ENCODE results near the gene GINS2.

The GINS2 gene

DNA sequence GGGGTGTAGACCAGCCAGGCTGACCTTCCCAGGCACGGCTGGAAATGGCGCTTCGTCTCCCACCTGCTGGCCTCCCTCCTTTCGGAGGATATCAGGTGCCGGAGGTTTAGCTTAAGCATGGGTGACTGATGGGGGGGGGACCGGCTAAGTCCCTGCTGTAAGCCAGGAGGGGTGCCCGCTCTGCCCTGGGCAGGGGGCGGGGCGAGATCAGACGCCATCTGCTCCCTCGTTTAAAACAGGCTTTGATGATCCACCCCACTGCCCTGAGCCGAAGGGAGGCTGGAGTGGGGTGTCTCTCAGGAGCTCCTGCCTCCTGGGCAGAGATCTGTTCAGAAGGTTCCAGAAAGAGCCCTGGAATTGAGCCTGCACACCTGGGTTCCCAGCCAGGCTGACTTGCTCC, 36.2 kb upstream of the GINS2 start:
- H3K9ac ChIP-seq (ENCODE audit: low read depth, low read length), result no peak overlapping the region
- no peak overlapping the region for H3K27ac ChIP-seq (ENCODE audit: low read length)
- no peaks in the 10 kb centered on the region for H3K9me3 ChIP-seq (ENCODE audit: insufficient read depth, low read depth, low read length)
- H3K4me3 ChIP-seq (ENCODE audit: low read length), result no peak overlapping the region
- peaks cover 3% of the 10 kb centered on the region; the same call in 1 of the 2 replicates for H3K4me1 ChIP-seq (ENCODE audit: insufficient read depth, low read length)
- H3K36me3 ChIP-seq (ENCODE audit: insufficient read depth, low read depth, low read length), result no peaks in the 10 kb centered on the region
- H3K27me3 ChIP-seq (ENCODE audit: insufficient read depth, low read length), result peaks cover 3% of the 10 kb centered on the region; the same call in 1 of the 2 replicates

DNA sequence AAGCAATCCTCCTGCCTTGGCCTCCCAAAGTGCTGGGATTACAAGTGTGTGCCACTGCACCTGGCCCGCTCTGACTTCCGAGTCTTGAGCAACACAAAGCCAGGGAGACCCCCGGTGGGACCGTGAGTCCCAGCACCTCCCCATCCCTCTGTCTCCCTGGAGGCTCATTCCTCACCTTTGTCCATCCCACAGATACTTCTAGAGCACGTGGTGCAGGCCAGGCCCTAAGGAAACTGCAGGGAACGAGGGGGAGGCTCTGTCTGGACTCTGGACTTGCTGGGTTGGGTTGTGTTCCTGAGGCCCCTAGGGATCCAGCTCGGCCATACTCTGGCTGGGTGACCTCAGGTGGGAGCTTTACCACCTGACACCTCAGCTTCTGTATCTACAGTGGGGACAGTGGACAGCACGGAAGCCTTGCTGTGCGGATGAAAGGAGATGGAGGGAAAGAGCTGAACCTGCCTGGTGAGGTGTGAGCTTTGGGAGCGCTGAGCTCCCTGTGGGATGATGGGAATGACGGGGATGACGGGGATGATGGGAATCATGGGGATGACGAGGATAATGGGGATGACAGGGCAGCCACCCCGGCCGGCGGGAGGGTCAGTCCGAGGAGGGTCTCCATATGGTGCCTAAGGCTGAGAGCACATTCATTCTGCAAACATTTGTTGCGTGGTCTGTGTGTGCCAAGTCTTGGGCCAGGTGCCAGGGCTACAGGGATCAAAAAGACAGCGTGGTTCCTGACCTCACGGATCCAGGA, 35.5 kb upstream of the GINS2 start:
- H3K9me3 ChIP-seq (ENCODE audit: insufficient read depth, low read depth, low read length), result no peaks in the 10 kb centered on the region
- no peaks in the 10 kb centered on the region for H3K36me3 ChIP-seq (ENCODE audit: insufficient read depth, low read depth, low read length)
- peaks cover 3% of the 10 kb centered on the region; the same call in 1 of the 2 replicates for H3K27me3 ChIP-seq (ENCODE audit: insufficient read depth, low read length)
- no peaks in the 10 kb centered on the region; the same call in 1 of the 2 replicates for H3K4me1 ChIP-seq (ENCODE audit: insufficient read depth, low read length)
- no peak overlapping the region for H3K4me3 ChIP-seq (ENCODE audit: low read length)
- no peak overlapping the region for H3K27ac ChIP-seq (ENCODE audit: low read length)
- H3K9ac ChIP-seq (ENCODE audit: low read depth, low read length), result no peak overlapping the region

DNA sequence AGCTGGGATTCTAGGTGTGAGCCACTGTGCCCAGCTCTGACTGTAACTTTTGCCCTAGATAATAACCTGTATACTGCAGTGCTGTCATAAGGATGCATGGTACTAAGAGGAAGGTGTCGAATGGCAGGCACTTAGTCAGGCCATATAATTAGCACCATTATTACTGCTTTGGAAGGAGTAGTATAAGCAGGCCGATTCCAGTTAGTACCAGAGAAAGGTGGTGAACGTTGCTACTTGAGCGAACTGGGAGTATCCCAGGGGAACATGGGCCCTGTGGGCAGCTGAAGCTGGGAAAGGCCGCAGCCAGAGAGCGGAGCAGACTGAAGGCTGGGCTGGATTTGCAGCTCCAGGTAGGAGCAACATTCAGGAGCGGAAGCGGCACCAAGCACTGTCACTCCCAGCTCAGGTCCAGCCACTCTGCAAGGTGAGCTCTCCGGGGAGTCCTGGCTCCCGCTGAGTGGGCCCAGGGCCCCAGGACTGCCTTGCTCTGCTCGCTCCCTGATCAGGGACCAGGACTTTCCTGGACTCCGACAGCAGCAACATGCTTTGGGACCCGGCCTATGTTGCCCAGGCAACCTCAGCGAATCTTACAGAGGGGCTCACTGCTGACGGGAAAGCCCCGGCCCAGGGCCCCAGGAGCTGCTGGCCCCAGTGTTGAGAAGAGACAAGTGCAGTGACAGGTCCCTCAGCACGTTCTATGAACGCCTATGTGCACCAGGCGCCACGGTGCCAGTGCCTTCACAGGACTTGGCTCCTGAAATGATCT, 33.6 kb upstream of the GINS2 start:
- H3K4me3 ChIP-seq (ENCODE audit: low read length), result no peak overlapping the region
- H3K4me1 ChIP-seq (ENCODE audit: insufficient read depth, low read length), result no peaks in the 10 kb centered on the region
- peaks cover 3% of the 10 kb centered on the region; the same call in 1 of the 2 replicates for H3K27me3 ChIP-seq (ENCODE audit: insufficient read depth, low read length)
- no peak overlapping the region for H3K27ac ChIP-seq (ENCODE audit: low read length)
- H3K9me3 ChIP-seq (ENCODE audit: insufficient read depth, low read depth, low read length), result no peaks in the 10 kb centered on the region
- H3K36me3 ChIP-seq (ENCODE audit: insufficient read depth, low read depth, low read length), result no peaks in the 10 kb centered on the region
- no peak overlapping the region for H3K9ac ChIP-seq (ENCODE audit: low read depth, low read length)

DNA sequence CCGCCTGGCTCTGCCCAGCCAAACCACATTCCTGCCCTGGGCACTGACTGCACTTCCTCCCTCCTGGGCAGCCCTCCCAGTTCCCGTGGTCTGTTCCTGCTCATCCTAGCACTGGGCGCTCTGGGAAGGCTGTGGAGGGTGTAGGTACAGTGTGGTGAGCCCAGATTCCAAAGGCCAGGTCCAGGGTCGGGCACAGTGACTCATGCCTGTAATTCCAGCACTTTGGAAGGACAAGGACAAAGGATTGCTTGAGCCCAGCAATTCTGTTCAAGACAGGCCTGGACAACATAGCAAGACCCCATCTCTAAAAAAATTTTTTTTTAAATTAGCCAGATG, 31.5 kb upstream of the GINS2 start:
- H3K9ac ChIP-seq (ENCODE audit: low read depth, low read length), result no peak overlapping the region
- H3K4me1 ChIP-seq (ENCODE audit: insufficient read depth, low read length), result peaks cover 8% of the 10 kb centered on the region; the same call in 1 of the 2 replicates
- H3K27me3 ChIP-seq (ENCODE audit: insufficient read depth, low read length), result peaks cover 19% of the 10 kb centered on the region
- no peak overlapping the region for H3K4me3 ChIP-seq (ENCODE audit: low read length)
- no peaks in the 10 kb centered on the region for H3K9me3 ChIP-seq (ENCODE audit: insufficient read depth, low read depth, low read length)
- H3K36me3 ChIP-seq (ENCODE audit: insufficient read depth, low read depth, low read length), result no peaks in the 10 kb centered on the region
- no peak overlapping the region for H3K27ac ChIP-seq (ENCODE audit: low read length)

DNA sequence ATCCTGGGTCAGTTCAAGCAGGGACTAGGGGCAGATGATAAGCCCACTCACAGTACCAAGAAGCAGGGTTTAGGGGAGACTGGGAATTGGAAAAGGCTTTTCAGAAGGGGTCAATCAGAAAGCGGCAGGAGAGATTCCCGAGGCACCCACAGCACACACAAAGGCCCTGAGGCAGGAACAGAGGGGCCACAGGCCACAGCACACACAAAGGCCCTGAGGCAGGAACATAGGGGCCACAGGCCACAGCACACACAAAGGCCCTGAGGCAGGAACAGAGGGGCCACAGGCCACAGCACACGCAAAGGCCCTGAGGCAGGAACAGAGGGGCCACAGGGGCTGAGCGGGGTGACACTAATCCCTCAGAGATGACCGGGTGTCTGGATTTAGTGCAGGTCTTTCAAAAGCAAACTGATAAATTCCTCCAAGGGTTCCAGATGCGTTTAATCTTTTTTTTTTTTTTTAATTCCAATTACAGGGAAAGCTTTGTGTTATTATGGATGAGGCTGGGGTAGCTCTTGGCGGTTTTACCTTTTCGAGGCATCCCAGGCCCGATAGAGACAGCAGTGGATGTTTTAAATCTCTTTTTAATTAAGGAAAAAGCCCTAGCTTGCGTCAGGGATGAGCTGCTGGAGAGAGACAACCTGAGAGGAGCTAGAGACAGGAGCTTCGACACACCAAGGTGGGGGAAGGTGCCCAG, 31.0 kb upstream of the GINS2 start:
- Histone ChIP-seq H3K4me3 (ENCODE audit: low read length) (no peak overlapping the region), H3K9ac (ENCODE audit: low read depth, low read length) (no peak overlapping the region)

DNA sequence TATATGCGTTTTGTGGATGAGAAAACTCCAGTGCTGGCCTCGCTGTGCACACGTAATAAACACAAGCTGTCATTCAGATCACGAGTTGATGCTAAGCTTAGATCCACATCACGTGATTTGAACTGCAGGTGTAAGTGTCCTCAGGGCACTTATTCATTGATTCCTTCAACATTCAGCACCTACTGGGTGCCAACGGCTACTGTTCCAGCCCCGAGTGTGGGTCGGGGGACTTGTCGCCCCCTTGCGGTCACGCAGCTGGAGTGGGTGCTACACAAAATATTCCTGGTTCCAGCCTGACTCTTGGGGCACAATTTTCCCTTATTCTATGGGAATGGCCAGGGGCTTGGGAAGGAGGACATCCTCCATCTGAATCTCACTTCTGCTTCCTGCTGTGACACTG, 29.9 kb upstream of the GINS2 start:
- peaks cover 22% of the 10 kb centered on the region for H3K27me3 ChIP-seq (ENCODE audit: insufficient read depth, low read length)
- no peaks in the 10 kb centered on the region for H3K9me3 ChIP-seq (ENCODE audit: insufficient read depth, low read depth, low read length)
- H3K36me3 ChIP-seq (ENCODE audit: insufficient read depth, low read depth, low read length), result no peaks in the 10 kb centered on the region
- H3K4me1 ChIP-seq (ENCODE audit: insufficient read depth, low read length), result peaks cover 10% of the 10 kb centered on the region; the same call in 1 of the 2 replicates
- H3K4me3 ChIP-seq (ENCODE audit: low read length), result no peak overlapping the region
- H3K27ac ChIP-seq (ENCODE audit: low read length), result no peak overlapping the region
- no peak overlapping the region for H3K9ac ChIP-seq (ENCODE audit: low read depth, low read length)

More for the DNA sequence above, 31.0 kb upstream of the GINS2 start:
- H3K9me3 ChIP-seq (ENCODE audit: insufficient read depth, low read depth, low read length), result no peaks in the 10 kb centered on the region
- H3K4me1 ChIP-seq (ENCODE audit: insufficient read depth, low read length), result peaks cover 10% of the 10 kb centered on the region; the same call in 1 of the 2 replicates
- peaks cover 22% of the 10 kb centered on the region for H3K27me3 ChIP-seq (ENCODE audit: insufficient read depth, low read length)
- no peak overlapping the region for H3K27ac ChIP-seq (ENCODE audit: low read length)
- H3K36me3 ChIP-seq (ENCODE audit: insufficient read depth, low read depth, low read length), result no peaks in the 10 kb centered on the region

DNA sequence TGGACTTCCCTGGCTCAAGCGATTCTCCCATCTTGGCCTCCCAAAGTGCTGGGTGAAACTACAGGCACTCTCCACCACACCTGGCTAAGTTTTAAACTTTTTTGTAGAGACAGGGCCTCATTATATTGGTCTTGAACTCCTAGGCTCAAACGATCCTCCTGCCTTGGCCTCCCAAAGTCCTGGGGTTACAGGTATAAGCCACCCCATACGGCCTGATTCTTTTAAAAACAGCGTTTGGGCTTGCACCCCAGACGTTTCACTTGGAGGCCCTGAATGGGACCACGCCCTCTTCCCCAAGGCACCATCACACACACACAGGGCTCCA, 29.4 kb upstream of the GINS2 start:
- Histone ChIP-seq H3K4me1 (ENCODE audit: insufficient read depth, low read length) (peaks cover 10% of the 10 kb centered on the region; the same call in 1 of the 2 replicates), H3K9me3 (ENCODE audit: insufficient read depth, low read depth, low read length) (no peaks in the 10 kb centered on the region), H3K27me3 (ENCODE audit: insufficient read depth, low read length) (peaks cover 22% of the 10 kb centered on the region), H3K4me3 (ENCODE audit: low read length) (no peak overlapping the region), H3K9ac (ENCODE audit: low read depth, low read length) (no peak overlapping the region), H3K36me3 (ENCODE audit: insufficient read depth, low read depth, low read length) (no peaks in the 10 kb centered on the region), H3K27ac (ENCODE audit: low read length) (no peak overlapping the region)

DNA sequence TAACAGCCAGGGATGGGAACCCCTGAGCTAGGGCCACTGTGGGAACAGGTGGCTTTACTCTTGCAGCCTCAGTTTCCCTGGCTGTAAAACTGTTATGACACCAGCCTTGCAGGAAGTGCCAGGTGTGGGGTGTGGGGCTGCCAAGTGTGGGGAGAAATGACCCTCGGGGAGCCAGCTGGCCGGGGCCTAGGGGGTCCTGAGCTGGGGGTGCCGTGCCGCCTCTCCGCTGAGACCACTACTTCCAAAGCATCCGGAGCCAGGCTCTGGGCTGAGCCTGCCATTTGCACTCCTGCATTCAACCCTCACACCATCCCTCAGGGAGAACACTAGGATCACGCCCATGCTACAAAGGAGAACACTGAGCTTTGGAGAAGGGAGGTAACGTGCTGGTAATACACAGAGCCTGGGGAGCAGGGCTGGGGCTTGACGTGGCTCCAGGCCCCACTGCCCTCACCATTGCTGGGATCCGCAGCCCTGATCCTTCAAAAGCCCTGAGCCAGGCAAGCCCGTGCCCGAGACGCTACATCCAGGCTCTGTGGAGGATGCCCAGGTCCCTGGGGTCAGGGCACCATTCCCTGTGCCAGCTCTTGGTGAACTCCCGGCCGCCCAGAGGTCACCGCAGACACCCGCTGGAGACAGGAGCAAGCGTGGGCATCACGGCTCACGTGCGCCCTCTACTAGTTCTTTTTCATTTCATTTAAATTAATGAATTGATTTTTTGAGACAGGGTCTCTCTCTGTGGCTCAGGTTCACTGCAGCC, 28.8 kb upstream of the GINS2 start:
- H3K36me3 ChIP-seq (ENCODE audit: insufficient read depth, low read depth, low read length), result no peaks in the 10 kb centered on the region
- no peak overlapping the region for H3K4me3 ChIP-seq (ENCODE audit: low read length)
- peaks cover 22% of the 10 kb centered on the region for H3K27me3 ChIP-seq (ENCODE audit: insufficient read depth, low read length)
- no peak overlapping the region for H3K27ac ChIP-seq (ENCODE audit: low read length)
- no peak overlapping the region for H3K9ac ChIP-seq (ENCODE audit: low read depth, low read length)
- peaks cover 10% of the 10 kb centered on the region; the same call in 1 of the 2 replicates for H3K4me1 ChIP-seq (ENCODE audit: insufficient read depth, low read length)
- no peaks in the 10 kb centered on the region for H3K9me3 ChIP-seq (ENCODE audit: insufficient read depth, low read depth, low read length)

DNA sequence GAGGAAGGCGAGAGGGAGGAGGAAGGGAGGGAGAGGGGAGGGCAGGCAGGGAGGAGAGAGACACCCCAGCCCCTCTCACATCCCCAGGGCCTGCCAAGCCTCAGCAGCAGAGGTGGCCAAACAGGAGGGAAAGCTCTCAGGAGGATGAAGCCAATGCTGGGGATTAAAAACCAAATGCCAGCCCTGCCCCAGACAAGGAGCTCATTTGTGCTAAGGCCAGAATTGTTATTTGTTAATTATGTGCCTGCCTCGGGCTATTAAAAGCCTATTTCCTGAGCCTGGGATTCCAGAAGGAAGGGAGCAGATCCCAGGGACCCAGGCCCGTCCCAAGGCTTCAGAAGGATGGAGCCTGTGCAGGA, 27.9 kb upstream of the GINS2 start:
- H3K27ac ChIP-seq (ENCODE audit: low read length), result no peak overlapping the region
- no peak overlapping the region for H3K9ac ChIP-seq (ENCODE audit: low read depth, low read length)

DNA sequence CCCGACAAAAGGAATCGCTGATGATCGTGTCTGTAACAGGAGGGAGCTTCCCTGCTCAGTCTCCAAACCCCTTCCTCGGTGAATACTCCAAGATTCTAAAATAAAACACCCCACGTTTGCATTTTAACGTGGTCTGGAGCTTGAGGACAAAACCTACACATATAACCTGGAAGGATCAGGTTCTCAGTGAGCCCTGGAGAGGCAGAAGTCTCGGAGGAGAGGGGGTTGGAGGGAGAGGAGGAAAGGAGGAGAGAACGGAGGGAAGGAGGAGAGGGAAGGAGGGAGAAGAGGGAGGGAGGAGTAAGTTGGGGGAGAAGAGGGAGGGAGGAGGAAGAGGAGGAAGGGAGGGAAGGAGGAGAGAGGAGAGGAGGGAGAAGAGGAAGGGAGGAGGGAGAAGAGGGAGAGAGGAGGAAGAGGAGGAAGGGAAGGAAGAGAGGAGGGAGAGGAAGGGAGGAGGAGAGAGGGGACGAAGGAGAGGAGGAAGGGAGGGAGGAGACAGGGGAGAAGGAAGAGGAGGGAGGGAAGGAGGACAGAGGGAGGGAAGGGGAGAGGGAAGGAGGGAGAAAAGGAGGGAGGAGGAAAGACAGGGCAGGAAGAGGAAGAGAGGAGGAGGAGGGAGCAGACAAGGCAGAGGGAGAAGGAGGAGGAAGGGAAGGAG, 27.4 kb upstream of the GINS2 start:
- H3K9ac ChIP-seq (ENCODE audit: low read depth, low read length), result peak overlapping the region; percentile 63; the same call in 1 of the 2 replicates
- H3K9me3 ChIP-seq (ENCODE audit: insufficient read depth, low read depth, low read length), result peaks cover 8% of the 10 kb centered on the region
- peaks cover 10% of the 10 kb centered on the region; the same call in 1 of the 2 replicates for H3K4me1 ChIP-seq (ENCODE audit: insufficient read depth, low read length)
- peaks cover 22% of the 10 kb centered on the region for H3K27me3 ChIP-seq (ENCODE audit: insufficient read depth, low read length)
- no peaks in the 10 kb centered on the region for H3K36me3 ChIP-seq (ENCODE audit: insufficient read depth, low read depth, low read length)
- H3K27ac ChIP-seq (ENCODE audit: low read length), result no peak overlapping the region
- H3K4me3 ChIP-seq (ENCODE audit: low read length), result peak overlapping the region; percentile 55; the same call in 1 of the 2 replicates

More for the DNA sequence above, 27.9 kb upstream of the GINS2 start:
- peaks cover 10% of the 10 kb centered on the region; the same call in 1 of the 2 replicates for H3K4me1 ChIP-seq (ENCODE audit: insufficient read depth, low read length)
- H3K9me3 ChIP-seq (ENCODE audit: insufficient read depth, low read depth, low read length), result peaks cover 6% of the 10 kb centered on the region
- peaks cover 22% of the 10 kb centered on the region for H3K27me3 ChIP-seq (ENCODE audit: insufficient read depth, low read length)
- no peaks in the 10 kb centered on the region for H3K36me3 ChIP-seq (ENCODE audit: insufficient read depth, low read depth, low read length)
- no peak overlapping the region for H3K4me3 ChIP-seq (ENCODE audit: low read length)
